Gastrocnemius medialis (tissue), 4 donors: ENCODE measurements around the gene PRKG1. TPM values are rescaled to one million over a fixed set of nuclear protein-coding genes. Genes with fewer than 3 reads are reported as not detected.

Experiments
- ATAC-seq, 2 donors: fragments of 150-250 bp; one replicate each; pipeline ENCODE4 v1.9.1; 2016
- DNase-seq, 2 donors: peaks; one replicate each; pipeline ENCODE4 v3.0.0-alpha.2; 2019
- H3K27ac ChIP-seq, 4 donors: fragments of 200-600 bp; sonication (generic); 1 replicate in 1 of 4; 2 replicates in 3 of 4; pipeline ENCODE4 v1.5.1; 2016 to 2018; ENCODE audit warnings: mild to moderate bottlenecking in 2 of 4, moderate library complexity in 1 of 4
- H3K27me3 ChIP-seq, 3 donors: fragments of 200-600 bp; sonication (generic) in 2 of 3; 1 replicate in 1 of 3; 2 replicates in 2 of 3; pipeline versions ENCODE4 v1.5.1 to v1.6.0; 2016 to 2019; ENCODE audit warnings: mild to moderate bottlenecking in 1 of 3, moderate library complexity in 1 of 3
- H3K36me3 ChIP-seq, 2 donors: fragments of 200-600 bp; sonication (generic) in 1 of 2; one replicate each; pipeline ENCODE4 v1.5.1; 2017 to 2018
- H3K4me1 ChIP-seq, 2 donors: fragments of 200-600 bp; sonication (generic) in 1 of 2; one replicate each; pipeline ENCODE4 v1.5.1; 2016 to 2017; ENCODE audit warnings: mild to moderate bottlenecking in 2 of 2
- H3K4me3 ChIP-seq, 4 donors: fragments of 200-600 bp; sonication (generic) in 3 of 4; 1 replicate in 1 of 4; 2 replicates in 3 of 4; pipeline ENCODE4 v1.5.1; 2016 to 2019; ENCODE audit warnings: mild to moderate bottlenecking in 2 of 4
- H3K9me3 ChIP-seq, 3 donors: fragments of 200-600 bp; sonication (generic) in 2 of 3; 1 replicate in 1 of 3; 2 replicates in 2 of 3; pipeline ENCODE4 v1.5.1; 2016 to 2019
- POLR2A ChIP-seq, 2 donors: fragments of 450-650 bp; IDR thresholded peaks; one replicate each; pipeline ENCODE4 v1.6.1; 2017; ENCODE audit warnings: antibody characterized with exemption in 2 of 2, mild to moderate bottlenecking in 2 of 2, moderate library complexity in 2 of 2
- in situ Hi-C, 4 donors: fragments of 200-750 bp; cut with MboI; loops; one replicate each; pipeline versions ENCODE4 v1.15.0 to v1.8.0; 2017; ENCODE audit warnings: low sequenced_read_pairs in 4 of 4
- intact Hi-C: fragments of 100-400 bp; cut with DNase I; formaldehyde crosslinking; loops from one replicate; pipeline ENCODE4 v1.15.1; 2023; ENCODE audit warnings: low total_unique reads
- total RNA-seq, 4 donors: library from RNA; depleted of rRNA; stranded (reverse); fragments of >200 nt; gene quantifications; one replicate each; pipeline versions ENCODE4 v1.1.0 to v1.2.3, GENCODE V29; 2016
- TF ChIP-seq, protein P1 (sequence below), 5 experiments: fragments of 450-650 bp in 3 of 5; fragments of 200-600 bp in 2 of 5; sonication (generic) in 2 of 5; IDR thresholded peaks in 4 of 5; conservative IDR thresholded peaks in 1 of 5; 1 replicate in 4 of 5; 2 replicates in 1 of 5; pipeline ENCODE4 v1.5.1; 2016 to 2019; ENCODE audit warnings: antibody characterized with exemption in 5 of 5, mild to moderate bottlenecking in 3 of 5, moderate library complexity in 3 of 5

Gene PRKG1
- total RNA-seq, 4 donors from 2014 or later, result 10.4 to 39.4 (median 25.1) TPM

DNA sequence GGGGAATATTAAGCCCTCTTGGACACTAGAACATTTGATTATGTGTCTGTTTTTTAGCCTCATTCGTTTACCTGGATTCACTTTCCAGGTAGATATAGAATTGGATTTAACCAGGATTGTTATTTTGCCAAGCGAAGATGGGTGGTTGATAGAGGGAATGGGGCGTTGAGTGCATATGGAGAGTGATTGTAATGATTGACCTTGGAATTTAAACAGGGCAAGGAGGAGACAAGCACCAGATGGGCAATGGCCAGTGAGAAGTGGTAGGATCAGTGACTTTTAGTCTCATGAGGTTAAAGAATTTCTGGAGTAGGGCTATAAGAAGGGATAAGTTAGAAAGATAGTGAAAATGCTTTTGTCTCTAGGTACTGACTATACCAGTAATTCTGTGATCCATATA, 836.3 kb downstream of the PRKG1 start:
- no peaks in the 10 kb centered on the region for H3K36me3 ChIP-seq
- TF ChIP-seq, protein P1, sequence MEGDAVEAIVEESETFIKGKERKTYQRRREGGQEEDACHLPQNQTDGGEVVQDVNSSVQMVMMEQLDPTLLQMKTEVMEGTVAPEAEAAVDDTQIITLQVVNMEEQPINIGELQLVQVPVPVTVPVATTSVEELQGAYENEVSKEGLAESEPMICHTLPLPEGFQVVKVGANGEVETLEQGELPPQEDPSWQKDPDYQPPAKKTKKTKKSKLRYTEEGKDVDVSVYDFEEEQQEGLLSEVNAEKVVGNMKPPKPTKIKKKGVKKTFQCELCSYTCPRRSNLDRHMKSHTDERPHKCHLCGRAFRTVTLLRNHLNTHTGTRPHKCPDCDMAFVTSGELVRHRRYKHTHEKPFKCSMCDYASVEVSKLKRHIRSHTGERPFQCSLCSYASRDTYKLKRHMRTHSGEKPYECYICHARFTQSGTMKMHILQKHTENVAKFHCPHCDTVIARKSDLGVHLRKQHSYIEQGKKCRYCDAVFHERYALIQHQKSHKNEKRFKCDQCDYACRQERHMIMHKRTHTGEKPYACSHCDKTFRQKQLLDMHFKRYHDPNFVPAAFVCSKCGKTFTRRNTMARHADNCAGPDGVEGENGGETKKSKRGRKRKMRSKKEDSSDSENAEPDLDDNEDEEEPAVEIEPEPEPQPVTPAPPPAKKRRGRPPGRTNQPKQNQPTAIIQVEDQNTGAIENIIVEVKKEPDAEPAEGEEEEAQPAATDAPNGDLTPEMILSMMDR (IDR thresholded peaks at IDR 0.05 in 4 of 5, conservative IDR thresholded peaks at IDR 0.05 in 1 of 5), result no peak
- no peak for TF ChIP-seq POLR2A (IDR thresholded peaks at IDR 0.05)
- H3K4me3 ChIP-seq, result no peak overlapping the region
- H3K4me1 ChIP-seq, result no peaks in the 10 kb centered on the region
- H3K27me3 ChIP-seq, result no peaks in the 10 kb centered on the region
- no peak for DNase-seq
- ATAC-seq, result no peak
- no peak overlapping the region for H3K27ac ChIP-seq
- in situ Hi-C loops (no loop called here), intact Hi-C loops (no loop called here)
- no peaks in the 10 kb centered on the region for H3K9me3 ChIP-seq

DNA sequence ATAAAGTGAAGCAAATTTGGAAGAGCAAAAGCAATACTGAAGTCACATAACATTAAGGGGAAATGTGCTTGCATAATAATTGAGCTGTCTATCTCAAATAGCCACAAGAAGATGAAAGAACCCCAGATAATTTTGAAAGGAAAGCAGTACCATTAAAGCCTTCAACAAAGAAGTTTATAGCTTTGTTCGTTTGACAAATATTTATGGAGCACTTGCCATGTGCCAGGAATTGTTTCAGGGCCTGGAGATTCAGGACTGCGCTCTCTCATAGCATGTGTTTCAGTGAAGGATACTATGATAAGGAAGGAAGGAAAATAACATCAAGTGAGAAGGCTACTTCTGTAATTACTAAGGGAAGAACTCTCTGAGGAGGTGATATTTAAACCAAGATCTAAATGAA, 837.4 kb downstream of the PRKG1 start:
- H3K4me1 ChIP-seq, result no peaks in the 10 kb centered on the region
- ATAC-seq (no peak), DNase-seq (no peak)
- no peak overlapping the region for H3K4me3 ChIP-seq
- no peaks in the 10 kb centered on the region for H3K36me3 ChIP-seq
- H3K9me3 ChIP-seq, result no peaks in the 10 kb centered on the region
- TF ChIP-seq, protein P1 (IDR thresholded peaks at IDR 0.05 in 4 of 5, conservative IDR thresholded peaks at IDR 0.05 in 1 of 5), result no peak
- TF ChIP-seq POLR2A (IDR thresholded peaks at IDR 0.05), result no peak
- intact Hi-C loops, result no loop called here
- no peaks in the 10 kb centered on the region for H3K27me3 ChIP-seq
- no peak overlapping the region for H3K27ac ChIP-seq
- in situ Hi-C loops, result no loop called here

DNA sequence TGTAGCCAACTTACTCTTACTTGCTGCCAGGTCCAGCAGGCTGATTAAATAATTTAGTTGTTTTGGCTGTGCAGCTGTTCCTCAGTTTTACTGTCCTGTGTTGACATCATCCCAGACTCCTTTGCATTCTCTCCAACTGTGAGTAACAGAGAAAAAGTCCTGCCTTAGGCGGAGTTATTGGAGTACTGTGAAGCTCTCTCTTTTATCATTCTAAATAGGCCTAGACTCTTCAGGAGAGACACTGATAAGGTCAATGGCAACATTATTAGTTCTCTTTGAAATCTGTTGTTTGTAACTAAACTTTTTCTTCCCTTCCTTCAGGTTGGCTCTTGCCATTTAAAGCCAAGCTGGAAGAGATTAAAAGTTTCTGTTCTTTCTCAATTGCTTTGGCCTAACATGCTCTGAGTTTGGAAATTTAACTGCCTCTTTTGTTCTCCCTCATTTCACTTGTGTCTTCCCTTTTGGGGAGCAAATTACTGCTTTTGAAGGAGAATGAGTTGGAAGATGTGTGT, 840.8 kb downstream of the PRKG1 start:
- Histone ChIP-seq H3K27ac (no peak overlapping the region), H3K36me3 (no peaks in the 10 kb centered on the region), H3K9me3 (no peaks in the 10 kb centered on the region), H3K27me3 (no peaks in the 10 kb centered on the region), H3K4me1 (peaks cover 4 to 12% of the 10 kb centered on the region in 2 donors), H3K4me3 (no peak overlapping the region)
- TF ChIP-seq, protein P1 (IDR thresholded peaks at IDR 0.05 in 4 of 5, conservative IDR thresholded peaks at IDR 0.05 in 1 of 5), result no peak
- TF ChIP-seq POLR2A (IDR thresholded peaks at IDR 0.05), result no peak
- DNase-seq (no peak), ATAC-seq (no peak)
- intact Hi-C loops, result no loop called here
- in situ Hi-C loops, result no loop called here

DNA sequence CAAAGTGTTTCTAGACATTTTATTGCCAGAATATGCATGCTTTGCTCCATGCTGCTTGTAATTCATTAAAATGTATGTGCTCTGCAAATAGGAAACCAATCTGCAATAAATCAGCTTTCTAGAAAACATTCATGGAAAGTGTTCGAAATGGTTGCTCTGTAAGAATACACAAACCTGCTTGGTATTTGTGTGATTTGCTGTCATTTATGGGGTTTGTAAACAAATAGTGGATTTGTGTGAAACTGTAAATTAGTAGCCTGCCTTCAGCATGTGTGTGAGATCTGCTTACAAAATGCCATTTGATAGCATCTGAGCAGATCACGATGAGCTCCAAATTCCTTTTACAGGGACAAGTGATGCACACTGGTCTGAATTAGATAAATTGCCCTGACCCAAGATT, 844.2 kb downstream of the PRKG1 start:
- ATAC-seq (no peak), DNase-seq (no peak)
- Histone ChIP-seq H3K9me3 (no peaks in the 10 kb centered on the region), H3K27me3 (no peaks in the 10 kb centered on the region), H3K27ac (no peak overlapping the region), H3K4me3 (no peak overlapping the region), H3K4me1 (peaks cover 4 to 12% of the 10 kb centered on the region in 2 donors), H3K36me3 (no peaks in the 10 kb centered on the region)
- in situ Hi-C loops (no loop called here), intact Hi-C loops (no loop called here)
- TF ChIP-seq POLR2A (IDR thresholded peaks at IDR 0.05), result no peak
- TF ChIP-seq, protein P1 (IDR thresholded peaks at IDR 0.05 in 4 of 5, conservative IDR thresholded peaks at IDR 0.05 in 1 of 5), result no peak

DNA sequence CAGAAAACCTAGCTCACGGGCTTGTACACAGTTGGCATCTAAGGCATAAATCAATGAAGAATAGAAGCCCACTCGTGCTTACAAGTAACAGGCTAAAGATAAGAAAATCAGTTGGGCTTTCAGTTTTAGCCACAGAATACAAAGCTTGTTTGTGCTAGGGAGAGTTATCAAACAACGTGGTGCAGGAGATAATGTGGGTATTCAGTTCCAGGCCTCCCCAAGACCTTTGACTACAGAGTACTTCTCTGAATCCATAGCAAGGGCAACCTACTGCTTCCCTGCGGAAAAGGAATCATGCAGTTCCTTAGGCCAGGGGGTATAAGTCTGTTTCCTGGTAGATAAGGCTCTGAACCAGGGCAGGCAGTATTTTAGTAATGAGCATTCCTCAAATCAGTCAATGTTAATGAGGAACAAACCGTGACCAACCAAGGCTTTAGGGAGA, 844.6 kb downstream of the PRKG1 start:
- H3K4me3 ChIP-seq, result no peak overlapping the region
- ATAC-seq (peak in 1 of 2 donors; percentile 18), DNase-seq (no peak)
- H3K9me3 ChIP-seq, result no peaks in the 10 kb centered on the region
- intact Hi-C loops, result no loop called here
- peaks cover 4 to 12% of the 10 kb centered on the region in 2 donors for H3K4me1 ChIP-seq
- H3K36me3 ChIP-seq, result no peaks in the 10 kb centered on the region
- no peaks in the 10 kb centered on the region for H3K27me3 ChIP-seq
- in situ Hi-C loops, result no loop called here
- no peak overlapping the region for H3K27ac ChIP-seq
- TF ChIP-seq POLR2A (IDR thresholded peaks at IDR 0.05), result no peak
- TF ChIP-seq, protein P1 (IDR thresholded peaks at IDR 0.05 in 4 of 5, conservative IDR thresholded peaks at IDR 0.05 in 1 of 5), result no peak
